ENCODE measurements around the gene TERT.

DNA sequence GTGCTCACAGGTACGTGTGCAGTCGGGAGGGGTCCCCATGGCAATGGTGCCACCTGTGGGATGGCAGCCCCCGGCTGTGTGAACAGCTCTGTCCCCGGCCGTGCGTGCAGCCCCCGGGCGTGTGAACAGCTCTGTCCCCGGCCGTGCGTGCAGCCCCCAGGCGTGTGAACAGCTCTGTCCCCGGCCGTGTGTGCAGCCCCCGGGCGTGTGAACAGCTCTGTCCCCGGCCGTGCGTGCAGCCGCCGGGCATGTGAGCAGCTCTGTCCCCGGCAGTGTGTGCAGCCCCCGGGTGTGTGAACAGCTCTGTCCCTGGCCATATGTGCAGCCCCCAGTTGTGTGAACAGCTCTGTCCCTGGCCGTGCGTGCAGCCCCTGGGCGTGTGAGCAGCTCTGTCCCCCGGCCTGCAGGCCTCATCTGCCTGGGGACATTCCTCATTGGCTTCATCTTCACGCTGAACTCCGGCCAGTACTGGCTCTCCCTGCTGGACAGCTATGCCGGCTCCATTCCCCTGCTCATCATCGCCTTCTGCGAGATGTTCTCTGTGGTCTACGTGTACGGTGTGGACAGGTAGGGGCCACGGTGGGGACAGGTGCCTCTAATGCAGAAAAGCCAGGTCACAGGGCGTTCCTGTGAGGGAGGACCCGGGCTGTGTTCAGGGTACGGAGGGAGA is 75.6 kb downstream of the TERT start:
- TF ChIP-seq, protein P1, sequence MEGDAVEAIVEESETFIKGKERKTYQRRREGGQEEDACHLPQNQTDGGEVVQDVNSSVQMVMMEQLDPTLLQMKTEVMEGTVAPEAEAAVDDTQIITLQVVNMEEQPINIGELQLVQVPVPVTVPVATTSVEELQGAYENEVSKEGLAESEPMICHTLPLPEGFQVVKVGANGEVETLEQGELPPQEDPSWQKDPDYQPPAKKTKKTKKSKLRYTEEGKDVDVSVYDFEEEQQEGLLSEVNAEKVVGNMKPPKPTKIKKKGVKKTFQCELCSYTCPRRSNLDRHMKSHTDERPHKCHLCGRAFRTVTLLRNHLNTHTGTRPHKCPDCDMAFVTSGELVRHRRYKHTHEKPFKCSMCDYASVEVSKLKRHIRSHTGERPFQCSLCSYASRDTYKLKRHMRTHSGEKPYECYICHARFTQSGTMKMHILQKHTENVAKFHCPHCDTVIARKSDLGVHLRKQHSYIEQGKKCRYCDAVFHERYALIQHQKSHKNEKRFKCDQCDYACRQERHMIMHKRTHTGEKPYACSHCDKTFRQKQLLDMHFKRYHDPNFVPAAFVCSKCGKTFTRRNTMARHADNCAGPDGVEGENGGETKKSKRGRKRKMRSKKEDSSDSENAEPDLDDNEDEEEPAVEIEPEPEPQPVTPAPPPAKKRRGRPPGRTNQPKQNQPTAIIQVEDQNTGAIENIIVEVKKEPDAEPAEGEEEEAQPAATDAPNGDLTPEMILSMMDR (tag by site-specific recombination; IDR thresholded peaks at IDR 0.05): no peak
- TF ChIP-seq, protein P2, sequence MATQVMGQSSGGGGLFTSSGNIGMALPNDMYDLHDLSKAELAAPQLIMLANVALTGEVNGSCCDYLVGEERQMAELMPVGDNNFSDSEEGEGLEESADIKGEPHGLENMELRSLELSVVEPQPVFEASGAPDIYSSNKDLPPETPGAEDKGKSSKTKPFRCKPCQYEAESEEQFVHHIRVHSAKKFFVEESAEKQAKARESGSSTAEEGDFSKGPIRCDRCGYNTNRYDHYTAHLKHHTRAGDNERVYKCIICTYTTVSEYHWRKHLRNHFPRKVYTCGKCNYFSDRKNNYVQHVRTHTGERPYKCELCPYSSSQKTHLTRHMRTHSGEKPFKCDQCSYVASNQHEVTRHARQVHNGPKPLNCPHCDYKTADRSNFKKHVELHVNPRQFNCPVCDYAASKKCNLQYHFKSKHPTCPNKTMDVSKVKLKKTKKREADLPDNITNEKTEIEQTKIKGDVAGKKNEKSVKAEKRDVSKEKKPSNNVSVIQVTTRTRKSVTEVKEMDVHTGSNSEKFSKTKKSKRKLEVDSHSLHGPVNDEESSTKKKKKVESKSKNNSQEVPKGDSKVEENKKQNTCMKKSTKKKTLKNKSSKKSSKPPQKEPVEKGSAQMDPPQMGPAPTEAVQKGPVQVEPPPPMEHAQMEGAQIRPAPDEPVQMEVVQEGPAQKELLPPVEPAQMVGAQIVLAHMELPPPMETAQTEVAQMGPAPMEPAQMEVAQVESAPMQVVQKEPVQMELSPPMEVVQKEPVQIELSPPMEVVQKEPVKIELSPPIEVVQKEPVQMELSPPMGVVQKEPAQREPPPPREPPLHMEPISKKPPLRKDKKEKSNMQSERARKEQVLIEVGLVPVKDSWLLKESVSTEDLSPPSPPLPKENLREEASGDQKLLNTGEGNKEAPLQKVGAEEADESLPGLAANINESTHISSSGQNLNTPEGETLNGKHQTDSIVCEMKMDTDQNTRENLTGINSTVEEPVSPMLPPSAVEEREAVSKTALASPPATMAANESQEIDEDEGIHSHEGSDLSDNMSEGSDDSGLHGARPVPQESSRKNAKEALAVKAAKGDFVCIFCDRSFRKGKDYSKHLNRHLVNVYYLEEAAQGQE (tag by site-specific recombination; IDR thresholded peaks at IDR 0.05): no peak
- no peak for TF ChIP-seq OVOL3 (tag by site-specific recombination; IDR thresholded peaks at IDR 0.05)
- no peak for TF ChIP-seq ZNF366 (tag by site-specific recombination; conservative IDR thresholded peaks at IDR 0.05)
- no peak for TF ChIP-seq ZBTB11 (tag by site-specific recombination; conservative IDR thresholded peaks at IDR 0.05; ENCODE audit: low read depth)
- no peak for TF ChIP-seq ZBTB44 (tag by site-specific recombination; IDR thresholded peaks at IDR 0.05)
- no peak for TF ChIP-seq ZNF560 (tag by site-specific recombination; IDR thresholded peaks at IDR 0.05; ENCODE audit: borderline replicate concordance)
- no peak for TF ChIP-seq ZNF785 (tag by site-specific recombination; IDR thresholded peaks at IDR 0.05)
